A549 treated with AZD9567 at 1 μM for 4 hours (cell line): ENCODE data around the gene RPRD2. TPM values are rescaled to one million over a fixed set of nuclear protein-coding genes. Genes with fewer than 3 reads are reported as not detected.

Experiments used
- total RNA-seq: library from RNA; stranded (reverse); fragments of 200-300 nt; extraction: Qiagen RNA extraction; gene quantifications from 5 replicates; pipeline ENCODE4 v1.2.3, GENCODE V29; 2022; ENCODE audit not compliant: insufficient read depth

The RPRD2 gene
- total RNA-seq = 13.0 to 13.3 TPM (median 13.1 TPM) in 5 replicates

DNA sequence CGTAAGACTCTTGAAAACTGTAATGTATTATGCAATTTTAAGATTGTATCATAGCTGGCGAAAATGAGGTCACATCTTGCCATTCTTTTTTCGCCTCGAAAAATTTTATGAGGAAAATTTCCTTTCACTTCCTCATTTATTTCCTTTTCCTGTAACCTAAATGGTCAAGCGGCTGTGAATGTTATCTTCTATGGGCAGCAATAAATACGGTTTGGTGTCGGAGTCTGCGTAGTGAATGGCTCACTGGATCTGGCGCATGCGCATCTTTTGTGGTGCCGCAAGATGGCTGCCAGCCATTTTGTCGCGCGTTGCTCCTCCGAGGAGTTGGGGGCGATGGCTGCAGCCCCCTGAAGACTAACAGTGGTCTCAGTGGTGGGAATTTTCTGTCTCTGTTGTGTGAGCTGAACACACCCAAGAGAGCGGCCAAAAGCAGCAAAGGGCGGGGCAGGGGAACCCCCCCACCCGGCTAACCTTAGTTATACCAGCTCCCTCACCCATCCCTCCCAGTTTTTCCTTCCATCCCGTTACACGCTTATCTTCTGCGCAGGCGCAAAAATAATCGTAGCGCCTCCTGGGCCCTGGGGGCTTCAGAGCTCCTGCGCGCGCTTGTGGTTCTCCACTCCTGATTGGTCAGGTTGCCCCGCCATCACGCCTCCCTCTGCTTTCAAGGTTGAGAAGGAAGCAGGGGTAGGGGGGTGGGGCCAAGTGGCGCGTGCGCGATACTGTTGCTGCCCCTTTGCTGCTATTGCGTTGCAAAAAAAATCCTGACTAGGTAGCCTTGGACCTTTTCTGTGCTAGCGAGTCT is at the start of gene RPRD2:
RPRD2 (plus strand) TSS at position 722 of the 805 bp plus-strand sequence. CDS start 568 bp downstream, outside the sequence.

DNA sequence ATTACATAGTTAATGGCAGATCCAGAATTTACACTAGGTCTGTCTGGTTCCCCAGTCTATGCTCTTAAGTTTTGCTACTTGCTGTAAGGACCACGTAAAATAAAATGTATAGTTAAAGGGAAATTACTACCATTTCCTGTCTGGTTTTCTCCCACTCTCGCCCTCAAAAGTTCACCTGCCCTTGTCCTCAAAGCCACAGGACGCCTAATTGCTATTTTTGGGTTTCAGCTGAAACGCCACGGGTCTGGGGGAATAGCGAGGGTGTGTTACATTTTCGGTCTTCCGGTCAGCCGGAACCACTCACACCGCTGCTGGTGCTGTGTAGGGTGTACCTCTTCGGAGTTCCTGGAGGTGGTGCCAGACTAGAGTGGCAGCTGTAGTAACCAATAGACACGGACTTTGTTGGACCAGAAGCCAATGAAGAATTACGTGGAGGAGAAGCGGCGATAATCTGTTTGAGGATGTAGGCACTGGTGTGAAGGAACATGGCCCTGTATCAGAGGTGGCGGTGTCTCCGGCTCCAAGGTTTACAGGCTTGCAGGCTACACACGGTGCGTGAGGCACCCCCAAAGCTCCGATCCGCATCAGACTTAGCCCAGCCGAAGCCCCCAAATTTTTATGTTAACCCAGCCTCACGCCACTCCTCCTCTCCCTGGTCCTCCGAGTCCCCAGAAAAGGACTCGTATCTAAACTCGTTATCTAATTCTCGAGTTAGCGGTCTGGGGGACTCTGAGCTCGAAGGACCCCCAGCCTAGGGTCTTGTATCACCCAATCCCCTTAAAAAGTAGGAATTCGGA is 123.2 kb downstream of the RPRD2 start, which contains the start of gene TARS2:
TARS2 (plus strand) TSS at position 454 of the 797 bp plus-strand sequence; CDS start at position 486, 32 bp downstream.

DNA sequence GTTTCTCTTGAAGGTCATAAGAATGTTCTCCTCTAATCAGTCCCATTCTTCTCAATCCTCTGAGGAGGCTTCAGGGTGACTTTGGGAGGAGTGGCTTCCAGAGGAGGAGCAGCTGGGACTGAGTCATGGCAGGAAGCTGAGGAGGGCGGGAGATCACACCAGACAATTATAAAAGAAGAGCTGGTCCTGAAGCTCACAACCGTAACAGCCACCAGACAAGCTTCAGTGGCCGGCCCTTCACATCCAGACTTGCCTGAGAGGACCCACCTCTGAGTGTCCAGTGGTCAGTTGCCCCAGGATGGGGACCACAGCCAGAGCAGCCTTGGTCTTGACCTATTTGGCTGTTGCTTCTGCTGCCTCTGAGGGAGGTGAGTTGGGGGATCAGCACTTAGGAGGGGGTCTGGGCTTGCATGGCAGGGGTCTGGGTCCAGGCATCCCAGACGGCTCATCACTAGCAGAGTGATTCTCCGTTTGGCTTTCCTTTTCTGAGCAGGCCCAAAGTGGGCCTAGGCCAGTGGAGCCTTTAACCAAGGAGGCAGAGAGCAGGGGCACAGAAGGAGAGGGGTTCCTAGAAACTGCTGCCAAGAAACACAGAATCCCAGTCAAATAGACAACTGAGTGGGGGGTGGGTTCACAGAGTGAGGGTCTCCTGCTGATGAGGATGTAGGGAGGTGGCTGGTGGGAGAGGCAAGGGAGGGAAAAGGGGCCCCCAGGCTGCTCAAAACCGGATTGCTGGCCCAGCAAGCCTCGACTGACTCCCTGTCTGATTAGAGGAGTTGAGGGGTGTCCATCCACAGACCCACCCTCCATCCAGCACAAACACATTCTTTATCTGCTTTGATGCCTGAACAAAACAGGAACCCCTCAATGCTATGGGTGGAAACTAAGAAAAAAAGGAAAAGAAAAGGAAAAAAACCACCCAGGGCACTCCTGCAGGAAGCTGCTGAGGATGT is 144.2 kb downstream of the RPRD2 start, which contains the start of gene ECM1:
ECM1 (plus strand) TSS at position 198 of the 953 bp plus-strand sequence; CDS start at position 299, 101 bp downstream.

DNA sequence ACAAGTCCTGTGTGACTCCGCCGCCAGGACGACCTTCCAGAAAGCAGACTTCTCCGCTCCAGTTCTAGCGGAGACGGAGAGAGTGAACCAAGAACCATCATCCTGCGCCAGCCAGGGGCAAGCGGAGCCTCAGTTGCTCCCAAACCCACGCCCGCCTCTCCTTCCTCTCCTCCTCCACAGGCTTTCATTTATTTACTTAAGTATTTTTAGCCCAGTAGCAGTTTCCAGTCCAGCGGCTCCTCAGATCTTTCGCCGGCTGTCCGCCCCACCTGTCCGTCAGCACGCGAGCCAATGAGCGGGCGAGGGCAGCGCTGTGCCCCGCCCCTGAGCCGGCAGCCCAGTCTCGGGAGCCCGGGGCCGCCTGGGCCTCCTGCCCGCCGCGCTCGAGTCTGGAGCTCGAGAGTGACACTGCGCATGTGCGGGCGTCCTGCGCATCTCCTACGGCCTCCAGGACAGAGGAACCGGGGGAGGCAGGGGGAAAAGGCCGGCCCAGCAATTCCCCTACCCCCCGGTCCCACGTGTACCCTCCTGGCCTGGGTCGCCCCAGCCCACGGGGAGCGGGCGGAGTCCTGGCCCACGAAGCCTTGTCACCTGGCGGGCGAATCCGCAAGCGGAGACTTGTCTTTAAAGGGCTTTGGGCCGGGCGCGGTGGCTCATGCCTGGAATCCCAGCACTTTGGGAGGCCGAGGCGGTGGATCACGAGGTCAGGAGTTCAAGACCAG is 151.5 kb downstream of the RPRD2 start, which contains the start of gene FALEC:
FALEC (plus strand) TSS at position 425 of the 722 bp plus-strand sequence.

Other genes starting within 250 kb of the RPRD2 start
- 5.6 to 14.8 TPM (median 6.7 TPM) in 5 replicates for gene PLEKHO1, start 214.2 kb upstream of the RPRD2 start, total RNA-seq
- gene ANP32E, start 128.0 kb upstream of the RPRD2 start, total RNA-seq = 32.5 to 53.6 TPM (median 39.1 TPM) in 5 replicates
- gene CA14, start 106.4 kb upstream of the RPRD2 start, total RNA-seq = not detected in 5 replicates
- gene APH1A, start 95.1 kb upstream of the RPRD2 start, total RNA-seq = 128 to 141 TPM (median 136 TPM) in 5 replicates
- gene C1orf54, start 91.4 kb upstream of the RPRD2 start, total RNA-seq = 0.13 to 0.38 TPM (median 0.21 TPM) in 4 of 5 replicates, not detected in the other
- gene CIART, start 81.6 kb upstream of the RPRD2 start, total RNA-seq = 0.88 to 1.3 TPM (median 1.1 TPM) in 4 of 5 replicates, not detected in the other
- 74.5 to 90.1 TPM (median 86.5 TPM) in 5 replicates for gene MRPS21, start 70.3 kb upstream of the RPRD2 start, total RNA-seq
- gene PRPF3, start 42.6 kb upstream of the RPRD2 start, total RNA-seq = 50.6 to 55.1 TPM (median 53.5 TPM) in 5 replicates
- 18.0 to 22.2 TPM (median 20.4 TPM) in 5 replicates for gene TARS2, start 123.3 kb downstream of the RPRD2 start, total RNA-seq
- 1.6 to 4.9 TPM (median 2.1 TPM) in 5 replicates for gene ECM1, start 144.0 kb downstream of the RPRD2 start, total RNA-seq
- 0.17 to 0.22 TPM in 2 of 5 replicates, not detected in the others for gene FALEC, start 151.6 kb downstream of the RPRD2 start, total RNA-seq
- gene ADAMTSL4, start 185.3 kb downstream of the RPRD2 start, total RNA-seq = 2.2 to 5.3 TPM (median 4.8 TPM) in 5 replicates
- 219 to 292 TPM (median 269 TPM) in 5 replicates for gene MCL1, start 215.5 kb downstream of the RPRD2 start, total RNA-seq